Measurements from ENCODE around the gene KCNJ11.
A peak's percentile ranks its signal among the peaks of the same experiment; 100 is the strongest.

KCNJ11 gene

DNA sequence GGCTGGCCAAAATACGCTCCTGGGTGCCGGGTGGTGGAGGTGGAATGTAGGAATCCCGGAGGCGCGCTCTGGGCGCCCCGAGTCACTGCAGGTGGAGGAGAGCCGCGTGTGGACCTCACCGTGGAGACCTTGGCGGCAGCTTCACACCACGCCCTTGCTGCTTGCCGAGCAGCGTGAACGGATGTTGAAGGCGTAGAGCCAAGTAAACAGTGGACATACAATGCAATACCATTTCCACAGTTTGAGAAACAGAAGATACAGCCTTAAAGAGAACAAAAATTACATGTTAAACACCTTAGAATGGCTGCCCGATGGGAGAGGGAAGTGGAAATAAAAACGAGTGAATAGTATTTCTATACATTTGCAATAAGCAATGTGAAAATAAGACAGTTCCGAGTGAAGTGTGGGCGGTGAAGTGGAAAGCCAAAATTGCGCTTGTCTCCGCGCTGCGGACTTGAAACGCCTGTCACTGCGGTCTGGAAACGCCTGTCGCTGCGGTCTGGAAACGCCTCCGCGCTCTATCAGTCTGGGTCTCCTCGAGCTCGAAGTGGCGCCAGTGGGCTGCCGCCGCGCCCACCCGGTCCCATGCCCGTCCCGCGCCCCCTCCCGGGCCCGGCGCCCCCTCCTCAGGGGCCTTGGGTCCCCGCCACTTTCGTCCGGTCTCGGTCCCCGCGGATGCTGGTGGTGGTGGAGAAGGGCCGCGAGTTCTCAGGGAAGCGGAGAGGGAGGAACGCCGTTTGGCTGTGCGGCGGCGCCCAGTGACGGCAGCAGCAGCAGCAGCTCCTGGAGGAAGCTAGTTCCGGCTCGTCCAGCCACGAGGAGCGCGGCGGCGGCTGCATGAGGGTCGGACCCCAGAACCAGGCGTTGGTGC lies 35.3 kb downstream of the KCNJ11 start:
- Histone ChIP-seq H3K9ac (no peak overlapping the region), H3K4me2 (ENCODE audit: low read length) (peak overlapping the region; percentile 92), H2AFZ (peak overlapping the region; percentile 81), H3K27me3 (ENCODE audit: control insufficient read depth, insufficient read depth, low read length) (no peaks in the 10 kb centered on the region), H3K79me2 (peaks cover 2% of the 10 kb centered on the region), H3K4me1 (no peaks in the 10 kb centered on the region), H3K9me3 (ENCODE audit: control insufficient read depth, low read length) (no peaks in the 10 kb centered on the region), H3K27ac (peak overlapping the region; percentile 77), H3K36me3 (ENCODE audit: control insufficient read depth, insufficient read depth, low read length) (no peaks in the 10 kb centered on the region), H3K4me3 (ENCODE audit: low read depth, low read length) (peak overlapping the region; percentile 74)
- TF ChIP-seq, protein P1, sequence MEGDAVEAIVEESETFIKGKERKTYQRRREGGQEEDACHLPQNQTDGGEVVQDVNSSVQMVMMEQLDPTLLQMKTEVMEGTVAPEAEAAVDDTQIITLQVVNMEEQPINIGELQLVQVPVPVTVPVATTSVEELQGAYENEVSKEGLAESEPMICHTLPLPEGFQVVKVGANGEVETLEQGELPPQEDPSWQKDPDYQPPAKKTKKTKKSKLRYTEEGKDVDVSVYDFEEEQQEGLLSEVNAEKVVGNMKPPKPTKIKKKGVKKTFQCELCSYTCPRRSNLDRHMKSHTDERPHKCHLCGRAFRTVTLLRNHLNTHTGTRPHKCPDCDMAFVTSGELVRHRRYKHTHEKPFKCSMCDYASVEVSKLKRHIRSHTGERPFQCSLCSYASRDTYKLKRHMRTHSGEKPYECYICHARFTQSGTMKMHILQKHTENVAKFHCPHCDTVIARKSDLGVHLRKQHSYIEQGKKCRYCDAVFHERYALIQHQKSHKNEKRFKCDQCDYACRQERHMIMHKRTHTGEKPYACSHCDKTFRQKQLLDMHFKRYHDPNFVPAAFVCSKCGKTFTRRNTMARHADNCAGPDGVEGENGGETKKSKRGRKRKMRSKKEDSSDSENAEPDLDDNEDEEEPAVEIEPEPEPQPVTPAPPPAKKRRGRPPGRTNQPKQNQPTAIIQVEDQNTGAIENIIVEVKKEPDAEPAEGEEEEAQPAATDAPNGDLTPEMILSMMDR (IDR thresholded peaks at IDR 0.05): no peak

DNA sequence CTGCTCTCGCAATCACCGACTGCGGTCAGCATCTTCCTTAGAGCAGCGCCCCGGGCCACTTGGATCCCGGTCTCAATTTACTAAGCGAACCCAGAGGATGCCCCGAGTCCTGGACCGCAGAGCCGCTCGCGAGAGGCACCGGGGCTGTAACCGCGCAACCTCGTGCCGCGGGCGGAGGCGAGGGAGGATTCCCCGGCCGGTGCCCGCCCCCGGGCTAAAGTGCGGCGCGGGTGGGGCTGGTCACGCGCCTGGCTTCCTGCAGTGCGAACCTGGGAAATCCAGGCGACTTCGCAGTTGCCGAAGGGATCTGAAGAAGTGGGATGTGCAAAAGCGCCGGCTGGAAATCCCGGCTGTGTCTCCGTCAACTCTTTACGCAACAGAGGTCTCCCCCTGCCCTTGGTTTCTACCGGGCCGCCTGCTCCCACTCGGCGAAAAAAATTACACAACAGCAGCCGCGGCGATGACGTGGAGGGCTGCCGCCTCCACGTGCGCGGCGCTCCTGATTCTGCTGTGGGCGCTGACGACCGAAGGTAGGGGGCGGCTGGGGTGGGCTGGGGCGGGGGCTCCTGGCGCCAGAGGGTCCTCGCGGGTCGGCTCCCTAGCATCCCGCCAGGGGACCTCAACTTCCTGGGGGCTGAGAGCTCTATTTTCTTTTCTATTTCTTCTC lies 36.8 kb downstream of the KCNJ11 start, which contains the start of gene NCR3LG1:
Gene NCR3LG1, plus strand, starts transcription at position 291 of the 667 bp plus-strand sequence. Its CDS starts 170 bp downstream, at position 461.
- Histone ChIP-seq H3K27ac (no peak within 1 kb of the TSS), H3K79me2 (peaks cover 2% of the 10 kb centered on the region), H3K4me3 (ENCODE audit: low read depth, low read length) (peak within 1 kb of the TSS; percentile 74), H3K9ac (no peak within 1 kb of the TSS), H3K36me3 (ENCODE audit: control insufficient read depth, insufficient read depth, low read length) (no peaks in the 10 kb centered on the region), H2AFZ (peak within 1 kb of the TSS; percentile 81), H3K4me2 (ENCODE audit: low read length) (peak within 1 kb of the TSS; percentile 92), H3K4me1 (no peaks in the 10 kb centered on the region), H3K27me3 (ENCODE audit: control insufficient read depth, insufficient read depth, low read length) (no peaks in the 10 kb centered on the region), H3K9me3 (ENCODE audit: control insufficient read depth, low read length) (no peaks in the 10 kb centered on the region)
- TF ChIP-seq, protein P1 (IDR thresholded peaks at IDR 0.05): no peak

DNA sequence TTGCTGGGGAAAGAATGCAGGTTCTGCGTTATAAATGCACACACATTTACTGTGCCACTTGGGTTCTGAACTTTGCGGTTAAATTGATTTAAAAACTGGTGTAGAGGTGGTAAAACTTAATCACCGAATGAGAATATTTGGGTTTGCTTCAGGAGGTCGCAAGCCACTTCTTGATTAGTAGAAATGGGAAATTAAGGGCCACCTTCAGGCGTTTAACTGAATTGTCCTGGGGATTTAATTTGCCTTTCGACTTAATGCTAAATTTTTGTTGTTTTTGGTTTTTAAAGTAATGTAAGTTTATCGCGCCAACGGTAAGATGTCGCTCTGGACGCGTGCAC lies 37.3 kb downstream of the KCNJ11 start:
- Histone ChIP-seq H3K27ac (no peak overlapping the region), H2AFZ (no peak overlapping the region), H3K4me2 (ENCODE audit: low read length) (peak overlapping the region; percentile 92), H3K36me3 (ENCODE audit: control insufficient read depth, insufficient read depth, low read length) (no peaks in the 10 kb centered on the region), H3K79me2 (no peaks in the 10 kb centered on the region), H3K4me3 (ENCODE audit: low read depth, low read length) (peak overlapping the region; percentile 53), H3K9me3 (ENCODE audit: control insufficient read depth, low read length) (no peaks in the 10 kb centered on the region), H3K27me3 (ENCODE audit: control insufficient read depth, insufficient read depth, low read length) (no peaks in the 10 kb centered on the region), H3K4me1 (no peaks in the 10 kb centered on the region), H3K9ac (no peak overlapping the region)
- TF ChIP-seq, protein P1 (IDR thresholded peaks at IDR 0.05): no peak

DNA sequence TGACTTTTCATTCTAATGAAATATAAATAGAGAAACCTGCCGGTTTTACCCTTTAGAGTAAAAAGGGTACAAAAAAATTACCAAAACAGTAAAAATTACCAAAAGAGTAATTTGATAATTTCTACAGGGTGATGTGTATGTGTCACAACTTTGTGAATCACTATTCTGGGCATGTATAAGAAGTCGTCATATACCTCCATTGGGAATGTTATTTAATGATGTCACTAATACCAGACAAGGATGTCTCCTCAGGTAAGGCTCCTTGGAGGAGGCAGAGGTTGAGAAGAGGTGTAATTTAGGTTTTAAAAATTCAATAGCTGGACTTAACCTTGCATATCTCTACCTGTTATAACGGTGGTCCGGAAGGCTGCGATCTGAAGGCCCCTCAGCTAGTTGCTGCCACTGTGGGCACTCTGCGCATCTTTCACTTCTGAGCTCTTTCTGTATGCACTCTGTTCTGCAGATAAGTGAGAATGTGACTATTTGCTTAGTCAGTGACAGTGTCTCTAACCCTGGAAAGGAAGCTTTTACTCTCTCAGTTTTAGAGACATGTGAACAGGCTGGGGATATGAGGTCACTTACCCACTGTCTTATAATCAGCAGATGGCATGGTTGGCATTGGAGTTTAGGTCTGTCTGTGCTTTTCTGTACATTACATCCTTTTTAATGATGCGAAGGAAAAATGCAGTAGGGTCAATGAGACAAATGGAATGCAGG lies 37.8 kb downstream of the KCNJ11 start:
- H3K79me2 ChIP-seq: no peaks in the 10 kb centered on the region
- H3K4me2 ChIP-seq (ENCODE audit: low read length): no peak overlapping the region
- H3K36me3 ChIP-seq (ENCODE audit: control insufficient read depth, insufficient read depth, low read length): no peaks in the 10 kb centered on the region
- no peak overlapping the region for H2AFZ ChIP-seq
- H3K4me1 ChIP-seq: no peaks in the 10 kb centered on the region
- H3K4me3 ChIP-seq (ENCODE audit: low read depth, low read length): no peak overlapping the region
- no peaks in the 10 kb centered on the region for H3K9me3 ChIP-seq (ENCODE audit: control insufficient read depth, low read length)
- H3K9ac ChIP-seq: no peak overlapping the region
- H3K27ac ChIP-seq: no peak overlapping the region
- TF ChIP-seq, protein P1 (IDR thresholded peaks at IDR 0.05): no peak
- H3K27me3 ChIP-seq (ENCODE audit: control insufficient read depth, insufficient read depth, low read length): no peaks in the 10 kb centered on the region
